ENCODE measurements around the gene DAPK2.

The DAPK2 gene

GRCh38 chr15:63890617-63891016, 155.7 kb downstream of the DAPK2 start:
- Mint-ChIP-seq H3K4me1 (peaks cover 13% of the 10 kb centered on the region), H3K27ac (no peak overlapping the region), H3K27me3 (ENCODE audit: low read depth) (peaks cover 7% of the 10 kb centered on the region), H3K4me3 (no peak overlapping the region), H3K9me3 (no peaks in the 10 kb centered on the region), H3K36me3 (ENCODE audit: low read depth) (no peaks in the 10 kb centered on the region)
- TF ChIP-seq CTCF (IDR thresholded peaks at IDR 0.05; ENCODE audit: unreplicated experiment in 3 of 3): no peak

GRCh38 chr15:63889831-63890230, 156.5 kb downstream of the DAPK2 start:
- Mint-ChIP-seq H3K27ac (no peak overlapping the region), H3K4me1 (peaks cover 8% of the 10 kb centered on the region), H3K4me3 (no peak overlapping the region), H3K9me3 (no peaks in the 10 kb centered on the region), H3K36me3 (ENCODE audit: low read depth) (no peaks in the 10 kb centered on the region), H3K27me3 (ENCODE audit: low read depth) (peaks cover 4% of the 10 kb centered on the region)
- TF ChIP-seq CTCF (IDR thresholded peaks at IDR 0.05; ENCODE audit: unreplicated experiment in 3 of 3): no peak

- no peak for TF ChIP-seq CTCF (IDR thresholded peaks at IDR 0.05; ENCODE audit: unreplicated experiment in 3 of 3)
- Mint-ChIP-seq H3K9me3 (no peaks in the 10 kb centered on the region), H3K36me3 (ENCODE audit: low read depth) (no peaks in the 10 kb centered on the region), H3K4me3 (no peak overlapping the region), H3K4me1 (peaks cover 8% of the 10 kb centered on the region), H3K27ac (no peak overlapping the region), H3K27me3 (ENCODE audit: low read depth) (peaks cover 4% of the 10 kb centered on the region)
These were observed 157.5 kb downstream of the DAPK2 start for GRCh38 chr15:63888823-63889222.

GRCh38 chr15:63888146-63888545, 158.1 kb downstream of the DAPK2 start:
- Mint-ChIP-seq H3K4me1 (peaks cover 8% of the 10 kb centered on the region), H3K36me3 (ENCODE audit: low read depth) (no peaks in the 10 kb centered on the region), H3K27ac (no peak overlapping the region), H3K9me3 (no peaks in the 10 kb centered on the region), H3K4me3 (no peak overlapping the region), H3K27me3 (ENCODE audit: low read depth) (peaks cover 4% of the 10 kb centered on the region)
- TF ChIP-seq CTCF (IDR thresholded peaks at IDR 0.05; ENCODE audit: unreplicated experiment in 3 of 3): no peak

- no peak overlapping the region for H3K27ac Mint-ChIP-seq
- H3K4me3 Mint-ChIP-seq: no peak overlapping the region
- H3K4me1 Mint-ChIP-seq: peaks cover 8% of the 10 kb centered on the region
- H3K27me3 Mint-ChIP-seq (ENCODE audit: low read depth): peaks cover 4% of the 10 kb centered on the region
- no peak for TF ChIP-seq CTCF (IDR thresholded peaks at IDR 0.05; ENCODE audit: unreplicated experiment in 3 of 3)
- H3K9me3 Mint-ChIP-seq: no peaks in the 10 kb centered on the region
- H3K36me3 Mint-ChIP-seq (ENCODE audit: low read depth): no peaks in the 10 kb centered on the region
These were observed 158.7 kb downstream of the DAPK2 start for GRCh38 chr15:63887630-63888029.

GRCh38 chr15:63884953-63885352, 161.3 kb downstream of the DAPK2 start:
- Mint-ChIP-seq H3K4me3 (no peak overlapping the region), H3K9me3 (no peaks in the 10 kb centered on the region), H3K27me3 (ENCODE audit: low read depth) (no peaks in the 10 kb centered on the region), H3K36me3 (ENCODE audit: low read depth) (no peaks in the 10 kb centered on the region), H3K4me1 (no peaks in the 10 kb centered on the region), H3K27ac (no peak overlapping the region)
- TF ChIP-seq CTCF (IDR thresholded peaks at IDR 0.05; ENCODE audit: unreplicated experiment in 3 of 3): no peak

Data from nephron (organoid).